Left colon (tissue), 2 donors: ENCODE measurements around the gene AKAP7. TPM values are rescaled to one million over a fixed set of nuclear protein-coding genes. Genes with fewer than 3 reads are reported as not detected.
"Not testable (repeated sequence)": the region's sequence is repeated elsewhere in the genome, so short reads cannot be mapped to it uniquely, and the experiment has no call there.

Experiments used
- ATAC-seq: fragments of 200-7000 bp; cut with Tn5 transposase; one replicate; pipeline ENCODE4 v1.9.1; 2020; ENCODE audit warnings: mild to moderate bottlenecking, moderate library complexity
- DNase-seq, 2 donors: peaks; one replicate each; pipeline ENCODE4 v3.0.0-alpha.2; 2020
- intact Hi-C, 2 donors: fragments of 100-400 bp; cut with DNase I in 1 of 2; cut with micrococcal nuclease in 1 of 2; formaldehyde crosslinking; loops; one replicate each; pipeline versions ENCODE4 v1.11.2 to v1.14.0; 2022; cut with DNase I, micrococcal nuclease
- total RNA-seq, 2 donors: library from RNA; stranded (reverse); fragmentation: NEBNext Ultra II Directional; extraction: Animal tissue kit (Norgen Biotek cat#: 25700); gene quantifications; one replicate each; pipeline ENCODE4 v1.2.1, GENCODE V29; 2021
- donor health status: DM: no; HTN: no; CAD: no.
- donor health status: DM: yes; HTN: yes; CAD: no.

AKAP7 gene
- total RNA-seq, 2 donors from 2014 or later = 14.1 to 24.0 TPM

GRCh38 chr6:131226459-131227157 lies 91.3 kb downstream of the AKAP7 start:
- intact Hi-C loops = no loop called here
- no peak for DNase-seq
- no peak for ATAC-seq

GRCh38 chr6:131227158-131227543 lies 91.9 kb downstream of the AKAP7 start:
- no peak for ATAC-seq
- intact Hi-C loops = no loop called here
- DNase-seq = no peak

- DNase-seq (no peak), ATAC-seq (no peak)
- intact Hi-C loops = no loop called here
Measured at GRCh38 chr6:131231103-131231502, 95.8 kb downstream of the AKAP7 start.

- intact Hi-C loops = no loop called here
- no peak for ATAC-seq
- no peak for DNase-seq
Measured at GRCh38 chr6:131231891-131232290, 96.6 kb downstream of the AKAP7 start.

- ATAC-seq (no peak), DNase-seq (no peak)
- intact Hi-C loops = no loop called here
Measured at GRCh38 chr6:131244942-131245341, 109.7 kb downstream of the AKAP7 start.

- intact Hi-C loops = no loop called here
Measured at GRCh38 chr6:131250122-131250521, 114.9 kb downstream of the AKAP7 start.

GRCh38 chr6:131250936-131251335 lies 115.7 kb downstream of the AKAP7 start:
- ATAC-seq = no peak
- DNase-seq = no peak
- intact Hi-C loops = no loop called here

More at GRCh38 chr6:131250122-131250521, 114.9 kb downstream of the AKAP7 start:
- ATAC-seq = peak; percentile 97
- DNase-seq = peak; percentile 75 to 77

- ATAC-seq (peak; percentile 46), DNase-seq (no peak)
- intact Hi-C loops = no loop called here
Measured at GRCh38 chr6:131251590-131252199, 116.4 kb downstream of the AKAP7 start.

GRCh38 chr6:131255434-131255833 lies 120.2 kb downstream of the AKAP7 start:
- DNase-seq = no peak
- intact Hi-C loops = no loop called here
- no peak for ATAC-seq

- ATAC-seq = no peak
- no peak for DNase-seq
- intact Hi-C loops = no loop called here
Measured at GRCh38 chr6:131255911-131256310, 120.6 kb downstream of the AKAP7 start.

- peak; percentile 16 for ATAC-seq
- intact Hi-C loops = no loop called here
- no peak for DNase-seq
Measured at GRCh38 chr6:131257104-131257503, 121.8 kb downstream of the AKAP7 start.

GRCh38 chr6:131258010-131258652 lies 122.9 kb downstream of the AKAP7 start:
- ATAC-seq (peak; percentile 87), DNase-seq (no peak)
- intact Hi-C loops = no loop called here

GRCh38 chr6:131258816-131259476 lies 123.7 kb downstream of the AKAP7 start:
- ATAC-seq = peak; percentile 68
- peak; percentile 27 to 59 for DNase-seq
- intact Hi-C loops = no loop called here

GRCh38 chr6:131260960-131261359 lies 125.7 kb downstream of the AKAP7 start:
- ATAC-seq, DNase-seq, intact Hi-C loops: not testable (repeated sequence)

- intact Hi-C loops = no loop called here
- no peak for ATAC-seq
- no peak for DNase-seq
Measured at GRCh38 chr6:131262060-131262459, 126.8 kb downstream of the AKAP7 start.

GRCh38 chr6:131265939-131266338 lies 130.7 kb downstream of the AKAP7 start:
- DNase-seq = no peak
- intact Hi-C loops = no loop called here
- ATAC-seq = no peak

GRCh38 chr6:131268303-131268702 lies 133.0 kb downstream of the AKAP7 start:
- no peak for DNase-seq
- intact Hi-C loops = no loop called here
- no peak for ATAC-seq

- intact Hi-C loops = no loop called here
- DNase-seq (no peak), ATAC-seq (no peak)
Measured at GRCh38 chr6:131269565-131270391, 134.5 kb downstream of the AKAP7 start.

GRCh38 chr6:131270534-131270933 lies 135.3 kb downstream of the AKAP7 start:
- intact Hi-C loops = no loop called here
- ATAC-seq (no peak), DNase-seq (no peak)
